ENCODE measurements around the gene GRM4. TPM values are rescaled to one million over a fixed set of nuclear protein-coding genes. Genes with fewer than 3 reads are reported as not detected.

Gene GRM4
- total and polyA plus RNA-seq, 9 of the 15 experiments (the other 6 are each of a cell fraction or from before 2014, with no cell fraction given), result 0.18 TPM; not detected in 8

GRCh38 chr6:34036357-34037069 is 109.4 kb downstream of the GRM4 start:
- H3K27me3 ChIP-seq (ENCODE audit: control insufficient read depth in 2 of 2, insufficient read depth in 2 of 2, low read length in 2 of 2), result peaks cover 39 to 70% of the 10 kb centered on the region in 2 experiments
- H3K36me3 ChIP-seq (ENCODE audit: control insufficient read depth, insufficient read depth, low read length), result no peaks in the 10 kb centered on the region
- TF ChIP-seq U2AF1 (optimal IDR thresholded peaks at IDR 0.05; ENCODE audit: low read depth, low read length) (no peak), ZBED1 (IDR thresholded peaks at IDR 0.05) (no peak), RNF2 (IDR thresholded peaks at IDR 0.05) (no peak), KLF16 (IDR thresholded peaks at IDR 0.05) (no peak), RNF219 (CRISPR knock-in tag; IDR thresholded peaks at IDR 0.05) (no peak)
- CTCF ChIA-PET (ENCODE audit: low intra/inter-chr PET ratio), result no interaction called here
- H3K79me2 ChIP-seq (ENCODE audit: control insufficient read depth, insufficient read depth, low read length), result no peaks in the 10 kb centered on the region
- H3K9me1 ChIP-seq (ENCODE audit: control insufficient read depth, insufficient read depth, low read length), result no peaks in the 10 kb centered on the region
- H4K20me1 ChIP-seq (replicated peaks; ENCODE audit: control insufficient read depth, insufficient read depth, low read length), result peaks cover 38% of the 10 kb centered on the region
- no peak overlapping the region for H3K27ac ChIP-seq (ENCODE audit: extremely low read depth, low read depth, low read length)
- in situ Hi-C loops (cut with MboI), result no loop called here
- peak overlapping the region in 1 of 2 experiments; percentile 33; a peak in 1 of 4 replicates for H3K9ac ChIP-seq (ENCODE audit: insufficient read depth in 1 of 2, low read depth in 2 of 2, low read length in 2 of 2)
- no peaks in the 10 kb centered on the region for H3K9me3 ChIP-seq (replicated peaks; ENCODE audit: control insufficient read depth, insufficient read depth, low read depth, low read length)
- DNase-seq (ENCODE audit: extremely low read depth in 1 of 4, low spot score in 3 of 4) (no peak), FAIRE-seq (peak; percentile 44), ATAC-seq (no peak)
- H3K4me3 ChIP-seq, result no peak overlapping the region
- intact Hi-C loops (cut with micrococcal nuclease), result no loop called here
- H3K4me1 ChIP-seq (replicated peaks in 1 of 2; ENCODE audit: control insufficient read depth in 2 of 2, insufficient read depth in 2 of 2, low read length in 2 of 2), result peaks cover 0 to 14% of the 10 kb centered on the region in 2 experiments; a peak in 1 of 5 replicates
- H3K4me2 ChIP-seq (ENCODE audit: insufficient read depth, low read length), result no peak overlapping the region
- 8% methylated on average over 20 of the region's 20 CpGs for WGBS (ENCODE audit: insufficient coverage, low coverage, missing lambda C conversion rate)
- no peak overlapping the region for H2AFZ ChIP-seq (ENCODE audit: low read depth, low read length)
- no TSS peak for BruUV-seq (replicated peaks)
- POLR2A ChIA-PET, result interaction anchor here (0.8 kb wide), 1 partner anchor 17 kb away, joined by 3 read pairs; no protein-coding TSS in a partner anchor
